HPDE6-E6E7 (cell line): ENCODE measurements around the gene WDR70.
"Not testable (repeated sequence)": the region's sequence is repeated elsewhere in the genome, so short reads cannot be mapped to it uniquely, and the experiment has no call there.

Source experiments
- DNase-seq: peaks from one replicate; pipeline ENCODE4 v3.0.0; 2011; ENCODE audit warnings: missing footprints; ENCODE audit errors: extremely low spot score

WDR70 gene

DNA sequence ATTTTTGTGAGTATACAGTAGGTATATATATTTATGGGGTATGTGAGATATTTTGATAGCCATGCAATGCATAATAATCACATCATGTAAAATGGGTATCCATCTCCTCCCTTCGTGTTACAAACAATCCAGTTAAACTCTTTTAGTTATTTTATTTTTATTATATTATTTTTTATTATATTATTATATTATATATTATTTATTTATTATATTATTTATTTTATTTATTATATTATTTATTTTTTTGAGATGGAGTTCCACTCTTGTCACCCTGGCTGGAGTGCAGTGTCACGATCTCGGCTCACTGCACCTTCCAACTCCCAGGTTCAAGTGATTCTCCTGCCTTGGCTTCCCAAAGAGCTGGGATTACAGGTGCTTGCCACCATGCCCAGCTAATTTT lies 138.6 kb downstream of the WDR70 start:
- no peak for DNase-seq

DNA sequence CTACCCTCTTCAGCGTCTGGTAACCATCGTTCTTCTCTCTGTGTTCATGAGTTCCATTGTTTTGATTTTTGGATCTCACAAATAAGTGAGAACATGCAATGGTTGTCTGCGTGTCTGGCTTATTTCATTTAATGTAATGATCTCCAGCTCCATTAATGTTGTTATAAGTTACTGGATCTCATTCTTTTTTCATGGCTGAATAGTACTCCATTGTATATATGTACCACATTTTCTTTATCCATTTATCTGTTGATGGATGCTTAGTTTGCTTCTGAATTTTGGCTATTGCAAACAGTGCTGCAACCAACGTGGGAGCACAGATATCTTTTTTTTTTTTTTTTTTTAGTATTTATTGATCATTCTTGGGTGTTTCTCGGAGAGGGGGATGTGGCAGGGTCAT lies 139.2 kb downstream of the WDR70 start:
- DNase-seq = not testable (repeated sequence)

DNA sequence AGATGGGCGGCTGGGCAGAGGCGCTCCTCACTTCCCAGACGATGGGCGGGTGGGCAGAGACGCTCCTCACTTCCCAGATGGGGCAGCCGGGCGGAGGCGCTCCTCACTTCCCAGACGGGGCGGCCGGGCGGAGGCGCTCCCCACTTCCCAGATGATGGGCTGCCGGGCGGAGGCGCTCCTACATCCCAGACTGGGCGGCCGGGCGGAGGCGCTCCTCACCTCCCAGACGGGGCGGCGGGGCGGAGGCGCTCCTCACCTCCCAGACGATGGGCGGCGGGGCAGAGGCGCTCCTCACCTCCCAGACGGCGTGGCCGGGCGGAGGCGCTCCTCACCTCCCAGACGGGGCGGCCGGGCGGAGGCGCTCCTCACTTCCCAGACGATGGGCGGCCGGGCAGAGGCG lies 140.2 kb downstream of the WDR70 start:
- DNase-seq = no peak

DNA sequence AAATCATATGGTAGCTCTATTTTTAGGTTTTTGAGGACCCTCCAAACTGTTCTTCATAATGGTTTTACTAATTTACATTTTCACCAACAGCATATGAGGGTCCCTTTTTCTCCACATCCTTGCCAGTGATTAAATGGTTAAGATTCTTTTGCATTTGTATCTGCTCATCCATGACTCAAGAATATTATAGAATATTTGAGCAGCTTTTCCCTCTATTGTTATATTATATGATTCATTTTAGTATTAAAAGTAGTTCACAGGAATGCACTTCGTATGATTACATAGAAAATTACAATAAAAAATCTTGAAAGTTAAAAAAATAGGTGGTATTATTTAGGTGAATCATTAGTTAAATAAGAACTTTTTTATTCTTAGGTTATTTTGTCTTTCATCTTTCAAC lies 140.7 kb downstream of the WDR70 start:
- no peak for DNase-seq

DNA sequence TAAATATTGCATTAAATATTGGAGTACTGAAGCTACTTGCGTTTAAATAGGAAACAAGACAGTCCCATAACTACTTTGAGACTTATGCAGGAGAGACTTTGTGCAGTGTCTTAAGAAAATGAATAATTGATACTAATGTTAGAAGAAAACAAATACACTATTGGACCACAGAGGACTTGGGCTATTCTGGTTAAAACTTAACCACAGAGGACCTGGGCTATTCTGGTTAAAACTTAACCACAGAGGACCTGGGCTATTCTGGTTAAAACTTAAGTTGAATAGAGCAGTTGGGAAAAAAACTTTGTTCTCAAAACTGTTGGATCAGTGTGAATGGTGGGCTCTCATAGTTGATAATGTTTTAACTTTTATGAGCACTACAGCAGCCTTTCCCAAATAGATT lies 141.7 kb downstream of the WDR70 start:
- DNase-seq = no peak

DNA sequence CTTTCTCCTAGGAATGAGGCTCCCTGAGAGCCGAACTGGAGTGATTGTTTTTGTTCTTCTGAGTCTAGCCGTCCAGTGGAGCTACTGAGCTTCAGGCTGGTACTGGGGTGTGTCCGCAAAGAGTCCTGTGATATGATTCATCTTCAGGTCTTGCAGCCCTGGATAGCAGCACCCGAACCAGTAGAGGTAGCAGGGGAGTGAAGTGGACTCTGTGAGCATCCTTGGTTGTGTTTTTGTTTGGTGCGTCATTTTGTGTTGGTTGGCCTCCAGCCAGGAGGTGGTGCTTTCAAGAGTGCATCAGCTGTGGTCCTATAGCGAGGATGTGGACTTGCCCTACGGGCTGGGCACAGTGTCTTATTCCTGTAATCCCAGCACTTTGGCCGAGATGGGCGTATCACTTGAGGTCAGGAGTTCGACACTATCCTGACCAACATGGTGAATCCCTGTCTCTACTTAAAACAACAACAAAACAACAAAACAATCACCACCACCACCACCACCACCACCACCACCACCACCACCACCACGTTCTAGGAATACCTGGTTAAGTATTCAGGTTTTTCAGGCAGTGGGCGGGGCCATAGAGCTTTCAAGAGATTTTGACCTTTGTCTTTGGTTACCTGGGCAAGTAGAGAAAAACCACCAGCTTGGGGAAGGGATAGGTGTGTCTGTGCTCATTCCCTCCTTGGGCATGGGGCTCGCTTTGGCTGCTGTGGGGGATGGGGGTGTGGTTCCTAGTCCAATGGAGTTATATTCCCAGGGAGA lies 154.0 kb downstream of the WDR70 start:
- peak; percentile 12 for DNase-seq

DNA sequence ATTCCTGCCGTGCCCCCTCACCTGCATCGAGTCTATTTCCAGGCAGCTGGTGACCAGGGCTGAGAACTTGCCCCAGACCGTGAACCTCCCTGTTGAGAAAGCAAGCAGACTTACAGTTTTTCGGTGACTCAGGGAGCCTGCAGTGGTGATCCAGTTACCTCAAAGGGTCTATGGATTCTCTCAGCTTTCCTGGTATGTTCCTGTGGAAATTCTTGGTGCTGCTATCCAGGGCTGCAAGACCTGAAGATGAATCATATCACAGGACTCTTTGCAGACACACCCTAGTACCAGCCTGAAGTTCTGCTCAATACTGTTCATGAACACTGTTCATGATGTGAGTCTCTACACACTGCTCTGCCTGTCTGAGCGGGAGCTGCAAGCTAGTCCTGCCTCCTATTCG lies 154.7 kb downstream of the WDR70 start:
- DNase-seq = peak; percentile 13

DNA sequence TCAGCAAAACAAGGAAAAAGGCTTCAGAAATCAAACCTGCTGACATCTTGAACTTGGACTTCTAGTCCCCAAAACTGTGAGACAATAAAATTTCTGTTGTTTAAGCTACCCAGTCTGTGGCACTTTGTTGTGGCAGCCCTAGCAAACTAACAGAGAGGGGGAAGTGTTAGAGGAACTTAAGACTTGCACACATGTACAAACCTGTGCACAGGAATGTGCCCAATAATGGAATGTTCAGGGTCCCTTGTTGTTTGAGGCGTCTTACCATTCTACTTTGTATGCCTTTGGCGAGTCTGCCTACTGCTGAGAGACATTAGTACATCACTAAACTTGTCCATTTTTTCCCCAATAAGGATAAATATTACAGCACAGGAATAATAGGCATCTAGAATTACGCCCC lies 160.3 kb downstream of the WDR70 start:
- DNase-seq = no peak

DNA sequence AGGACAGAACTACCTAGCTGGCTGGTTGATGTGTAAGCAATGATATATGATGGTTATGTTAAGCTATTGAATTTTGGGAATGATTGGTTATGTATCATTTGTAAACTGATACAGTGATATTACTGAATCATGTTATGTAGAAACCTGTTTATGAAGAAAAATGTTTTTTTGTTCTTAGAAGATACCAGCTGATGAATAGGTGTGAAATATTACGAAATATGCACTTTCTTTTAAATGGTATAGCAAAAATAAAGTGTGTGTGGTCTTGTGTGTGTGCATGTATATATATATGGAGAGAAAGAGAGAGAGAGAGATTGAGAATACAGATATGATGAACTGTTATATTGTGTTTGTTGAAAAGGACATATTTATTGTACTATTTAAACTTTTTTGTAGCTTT lies 164.1 kb downstream of the WDR70 start:
- DNase-seq = no peak

DNA sequence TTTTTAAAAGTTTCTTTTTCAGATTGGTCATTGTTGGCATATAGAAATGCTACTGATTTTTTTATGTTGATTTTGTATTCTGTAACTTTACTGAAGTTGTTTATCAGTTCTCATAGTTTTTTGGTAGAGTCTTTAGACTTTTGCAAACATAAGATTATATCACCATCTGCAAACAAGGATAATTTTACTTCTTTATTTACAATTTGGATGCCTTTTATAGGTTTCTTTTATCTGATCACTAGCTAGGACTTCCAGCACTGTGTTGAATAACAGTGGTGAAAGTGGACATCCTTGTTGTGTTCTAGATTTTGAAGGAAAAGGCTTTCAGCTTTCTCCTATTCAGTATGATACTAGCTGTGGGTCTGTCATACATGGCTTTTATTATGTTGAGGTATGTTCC lies 170.3 kb downstream of the WDR70 start:
- DNase-seq = no peak

DNA sequence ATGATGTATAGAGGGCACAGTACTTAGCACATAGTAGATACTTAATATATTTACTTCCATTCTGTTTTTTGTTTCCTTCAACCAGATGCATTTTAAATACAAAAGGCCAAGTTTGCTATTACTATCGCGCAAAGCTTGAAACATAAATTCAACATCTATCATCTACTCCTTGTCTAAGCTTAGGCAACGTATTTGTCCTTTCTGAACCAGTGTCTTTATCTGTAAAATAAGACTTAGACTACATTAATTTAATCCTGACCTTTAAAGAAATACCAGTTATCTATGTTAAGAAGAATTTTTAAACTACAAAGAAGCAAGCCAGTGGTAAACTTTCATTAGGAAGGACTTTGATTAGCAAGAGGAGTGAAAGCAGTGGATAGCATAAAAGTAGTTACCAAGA lies 173.0 kb downstream of the WDR70 start:
- DNase-seq = no peak

DNA sequence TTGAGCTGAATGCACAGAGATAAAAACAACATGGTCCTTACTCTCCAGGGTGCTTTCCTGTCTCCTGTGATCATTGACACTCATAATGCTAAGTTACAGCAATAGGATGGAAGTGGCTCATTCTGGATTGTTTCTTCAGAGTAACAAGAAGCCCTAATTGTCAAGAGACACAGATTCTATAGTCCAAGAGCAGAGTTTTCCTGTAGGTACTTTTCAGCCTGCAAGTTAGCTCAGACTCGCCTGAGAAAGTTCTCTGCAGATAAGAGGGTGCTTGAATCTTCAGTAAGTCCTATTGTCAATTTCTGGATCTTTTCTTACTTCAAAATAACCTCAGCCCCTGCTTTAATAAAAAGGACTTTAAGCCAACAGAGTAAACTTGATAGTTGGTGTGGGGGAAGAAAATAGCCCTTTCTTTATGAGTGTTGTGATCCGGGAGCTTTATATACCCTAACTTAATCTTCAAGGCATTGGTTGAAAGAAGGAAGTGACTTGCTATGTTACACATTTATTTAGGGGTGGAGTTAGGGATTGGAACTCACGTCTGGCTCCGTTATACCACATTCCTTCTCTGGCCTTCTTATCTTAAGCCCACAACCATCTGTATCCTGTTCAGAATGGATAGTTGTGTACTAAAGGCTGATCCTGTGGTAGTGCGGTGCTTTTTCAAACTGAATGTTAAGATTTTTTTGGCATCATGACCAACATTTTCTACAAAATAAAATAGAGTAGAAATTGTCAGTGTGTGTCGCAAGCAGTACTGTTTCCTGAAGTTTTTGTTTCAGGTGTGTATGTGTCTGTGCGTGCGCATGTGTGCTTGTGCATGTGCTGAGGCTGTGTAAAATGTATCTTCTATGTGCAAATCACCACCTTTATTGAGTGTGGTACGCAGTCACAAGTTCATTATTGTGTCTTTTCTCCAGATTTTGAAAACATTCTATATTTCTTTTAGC lies 173.9 kb downstream of the WDR70 start:
- DNase-seq = no peak

DNA sequence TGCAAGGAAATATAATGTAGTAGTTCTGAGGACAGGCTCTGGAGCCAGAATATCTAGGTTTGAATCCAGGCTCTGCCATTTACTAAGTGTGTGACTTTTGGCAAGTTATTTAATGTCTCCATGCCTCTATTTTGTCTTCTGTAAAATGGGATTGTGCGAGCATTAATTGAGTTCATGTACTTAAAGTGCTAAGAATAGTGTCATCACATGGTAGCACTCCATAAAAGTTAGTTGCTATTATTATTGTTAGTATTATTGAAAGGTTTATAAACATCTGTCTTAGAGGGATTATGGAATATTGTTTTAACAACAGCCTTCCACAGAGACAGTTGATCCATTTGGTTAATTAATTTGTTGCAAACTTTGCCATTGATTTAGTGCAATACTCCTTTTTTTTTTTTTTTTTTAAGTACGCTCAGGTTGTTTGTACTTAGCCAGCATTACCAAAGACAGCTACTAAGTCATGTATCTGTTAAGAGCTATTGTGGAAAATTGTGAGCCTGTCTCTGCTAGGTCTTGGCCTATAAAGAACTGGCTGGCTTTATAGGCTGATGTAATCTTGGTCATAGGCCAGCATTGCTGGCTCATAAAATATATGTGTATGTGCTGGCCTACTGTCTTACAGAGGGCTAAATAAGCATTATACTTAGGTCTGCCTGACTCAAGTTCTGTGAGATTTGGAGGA lies 174.7 kb downstream of the WDR70 start:
- DNase-seq = no peak

DNA sequence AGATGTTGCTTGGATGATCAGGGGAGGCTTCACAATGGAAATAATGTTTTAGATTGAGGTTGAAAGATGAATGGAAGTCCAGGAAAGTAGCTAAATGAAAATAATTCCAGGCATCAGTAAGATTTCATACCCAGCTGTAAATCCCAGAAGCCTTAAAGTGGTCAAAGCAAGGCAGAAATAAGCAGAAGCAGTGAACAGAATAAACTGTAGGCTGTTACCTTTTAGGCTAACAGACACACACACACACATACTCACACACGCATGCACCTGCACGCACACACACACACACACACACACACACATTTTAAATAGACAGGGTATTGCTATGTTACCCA lies 175.3 kb downstream of the WDR70 start:
- no peak for DNase-seq

DNA sequence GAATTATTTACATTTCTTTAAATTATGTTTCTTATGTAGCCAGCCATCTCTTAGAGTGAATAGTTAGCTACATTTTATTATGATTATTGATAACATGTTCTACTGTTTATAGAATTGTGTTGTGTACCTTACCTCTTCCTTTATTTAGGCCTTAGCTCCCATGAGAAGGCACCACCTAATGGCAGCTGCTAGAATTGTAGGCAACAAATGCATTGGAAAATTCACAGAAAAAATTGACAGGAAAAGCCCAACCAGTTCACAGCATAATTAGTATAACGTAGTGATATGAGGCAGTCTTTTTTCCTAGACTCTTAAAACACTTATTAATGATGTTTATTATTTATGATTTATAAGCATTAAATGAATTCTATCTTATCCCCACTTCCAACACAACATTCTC lies 175.8 kb downstream of the WDR70 start:
- DNase-seq = no peak

DNA sequence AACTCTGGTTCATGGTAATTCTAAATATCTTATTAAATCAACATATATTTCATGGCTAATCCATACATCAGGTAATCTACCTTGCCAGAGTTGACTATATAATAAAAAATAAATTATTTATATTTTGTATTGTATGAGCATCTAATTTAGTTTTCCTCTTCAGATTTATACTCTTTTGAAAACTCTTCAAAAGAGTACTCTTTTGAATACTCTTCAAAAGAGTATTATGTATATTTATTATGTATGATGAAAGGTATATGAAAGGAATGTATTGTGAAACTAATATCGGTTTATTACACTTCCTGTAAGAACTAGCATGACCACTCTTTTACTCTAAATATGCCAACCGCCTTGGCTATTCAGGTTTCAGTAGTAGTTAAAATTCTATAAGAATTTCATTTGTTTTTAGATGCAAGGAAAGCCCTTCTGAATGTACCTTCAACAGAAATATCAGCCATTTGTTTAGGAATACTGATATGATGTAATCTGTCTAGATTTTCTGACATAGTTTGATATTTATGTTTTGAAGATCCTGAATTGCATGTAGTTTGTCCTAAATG lies 178.7 kb downstream of the WDR70 start:
- no peak for DNase-seq

DNA sequence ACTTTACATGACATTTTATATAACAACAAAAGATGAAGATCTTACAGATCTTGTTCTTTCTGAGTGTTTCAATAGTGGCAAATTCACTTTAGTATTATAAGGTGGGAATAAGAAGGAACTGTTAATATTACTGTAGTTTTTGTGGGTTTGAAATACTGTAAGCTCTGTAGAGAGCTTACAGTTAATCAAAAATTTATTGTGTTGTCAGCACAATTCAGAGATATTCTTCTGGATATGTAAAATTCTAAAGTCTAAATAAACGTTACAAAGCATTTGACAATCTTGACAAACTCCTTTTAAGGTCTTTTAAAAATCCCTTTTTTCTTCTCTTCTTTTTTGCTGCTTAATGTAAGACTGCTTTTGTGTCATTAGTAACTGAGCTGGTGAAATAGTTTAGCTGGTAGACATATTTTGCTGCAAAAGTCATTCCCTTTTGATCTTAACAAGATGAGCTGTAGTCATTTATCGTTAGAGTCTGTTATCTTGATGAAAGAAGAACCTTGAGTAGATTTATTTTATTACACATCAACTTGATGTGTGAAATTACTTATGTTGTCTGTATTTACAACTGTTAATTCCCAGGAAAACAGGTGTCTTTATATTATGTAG lies 186.0 kb downstream of the WDR70 start:
- no peak for DNase-seq

DNA sequence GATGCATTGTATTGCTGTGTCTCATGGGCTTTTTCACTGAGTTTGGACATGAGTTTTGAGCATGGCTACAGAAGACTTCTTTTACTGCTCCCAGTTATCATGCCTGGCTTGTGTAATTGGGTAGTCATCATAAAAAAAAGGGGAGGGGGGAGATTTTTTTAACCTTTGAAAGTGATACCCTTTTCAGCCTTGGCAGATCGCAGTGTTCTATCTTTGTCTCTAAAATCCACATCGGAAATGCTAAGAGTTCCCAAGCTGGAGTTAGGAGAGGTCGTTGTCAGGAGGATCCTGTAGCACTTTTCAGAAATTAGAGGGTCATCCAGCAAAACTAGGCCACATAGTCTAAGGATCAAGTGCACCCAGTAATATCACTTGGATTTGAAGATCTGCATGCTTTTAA lies 188.4 kb downstream of the WDR70 start:
- DNase-seq = no peak

DNA sequence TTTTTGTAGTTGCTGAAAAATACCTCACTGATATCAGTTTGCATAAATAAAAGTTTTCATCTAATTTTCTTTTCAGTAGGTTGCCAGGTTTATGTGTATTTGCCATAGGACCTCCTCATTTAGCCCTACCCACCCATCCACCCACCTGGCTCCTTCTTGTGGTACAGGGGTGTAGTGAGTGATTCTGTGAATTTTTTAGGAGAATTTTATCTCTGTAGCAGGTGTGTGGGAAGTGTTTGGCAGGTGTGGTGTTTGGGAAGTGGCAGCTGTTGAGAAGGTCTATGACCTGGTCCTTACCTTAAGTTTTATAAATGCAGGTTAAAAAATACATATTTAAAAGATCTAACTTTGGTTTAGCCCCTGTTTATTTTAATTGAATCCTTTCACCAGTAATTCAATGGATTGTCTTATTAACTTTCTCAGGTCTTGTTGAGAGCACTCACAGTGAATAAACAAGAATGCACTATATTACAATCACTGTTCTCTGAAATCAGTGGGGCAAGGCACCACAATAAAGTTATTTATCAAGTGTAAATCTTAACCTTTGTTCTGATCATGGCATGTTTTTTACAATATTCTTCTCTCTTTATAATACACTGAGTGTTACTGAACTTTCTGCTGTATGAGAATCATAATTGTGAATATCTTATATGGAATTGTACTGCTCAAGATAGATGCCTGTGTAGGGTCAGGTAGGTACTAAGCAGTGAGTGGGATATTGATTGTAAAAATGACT lies 189.1 kb downstream of the WDR70 start:
- no peak for DNase-seq

DNA sequence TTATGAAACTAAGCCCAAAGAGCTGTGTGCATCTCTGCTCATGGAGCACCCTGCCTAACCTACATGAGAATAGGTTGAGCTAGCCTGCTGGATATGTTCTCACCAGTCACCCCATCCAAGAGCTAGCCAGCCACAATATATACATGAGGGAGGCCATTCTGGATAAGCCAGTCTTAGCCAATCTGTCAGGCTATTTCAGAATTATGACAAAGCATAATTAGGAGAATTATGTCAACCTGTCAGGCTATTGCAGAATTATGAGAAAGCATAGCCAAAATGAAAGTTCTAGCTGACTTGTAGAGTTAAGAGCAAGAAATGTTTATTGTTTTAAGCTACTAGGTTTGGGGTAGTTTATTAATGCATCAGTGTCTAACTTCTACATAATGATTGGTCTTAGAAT lies 189.8 kb downstream of the WDR70 start:
- no peak for DNase-seq

DNA sequence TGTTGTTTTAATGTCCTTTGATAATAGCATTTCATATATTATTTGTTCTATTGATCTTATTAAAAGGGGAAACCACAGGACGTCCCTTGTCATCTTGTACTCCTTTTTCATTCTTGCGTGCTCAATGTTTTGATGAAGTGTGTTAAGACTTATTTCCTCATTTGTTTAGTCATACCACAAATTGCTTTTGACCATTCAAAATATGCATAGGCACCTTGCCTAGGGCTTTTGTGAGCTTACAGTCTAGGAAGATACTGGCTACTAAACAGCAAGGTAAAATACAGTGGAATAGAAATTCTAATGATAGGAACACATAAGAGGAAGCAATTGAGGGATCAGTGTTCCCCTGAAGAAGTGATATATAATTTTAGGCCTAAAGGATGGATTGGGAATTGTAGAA lies 190.3 kb downstream of the WDR70 start:
- no peak for DNase-seq
